ENCODE results near the gene SLC17A8.

GRCh38 chr12:100433701-100434100 lies 76.8 kb downstream of the SLC17A8 start:
- TF ChIP-seq POLR2A (IDR thresholded peaks at IDR 0.05): no peak
- TF ChIP-seq, protein P1, sequence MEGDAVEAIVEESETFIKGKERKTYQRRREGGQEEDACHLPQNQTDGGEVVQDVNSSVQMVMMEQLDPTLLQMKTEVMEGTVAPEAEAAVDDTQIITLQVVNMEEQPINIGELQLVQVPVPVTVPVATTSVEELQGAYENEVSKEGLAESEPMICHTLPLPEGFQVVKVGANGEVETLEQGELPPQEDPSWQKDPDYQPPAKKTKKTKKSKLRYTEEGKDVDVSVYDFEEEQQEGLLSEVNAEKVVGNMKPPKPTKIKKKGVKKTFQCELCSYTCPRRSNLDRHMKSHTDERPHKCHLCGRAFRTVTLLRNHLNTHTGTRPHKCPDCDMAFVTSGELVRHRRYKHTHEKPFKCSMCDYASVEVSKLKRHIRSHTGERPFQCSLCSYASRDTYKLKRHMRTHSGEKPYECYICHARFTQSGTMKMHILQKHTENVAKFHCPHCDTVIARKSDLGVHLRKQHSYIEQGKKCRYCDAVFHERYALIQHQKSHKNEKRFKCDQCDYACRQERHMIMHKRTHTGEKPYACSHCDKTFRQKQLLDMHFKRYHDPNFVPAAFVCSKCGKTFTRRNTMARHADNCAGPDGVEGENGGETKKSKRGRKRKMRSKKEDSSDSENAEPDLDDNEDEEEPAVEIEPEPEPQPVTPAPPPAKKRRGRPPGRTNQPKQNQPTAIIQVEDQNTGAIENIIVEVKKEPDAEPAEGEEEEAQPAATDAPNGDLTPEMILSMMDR (IDR thresholded peaks at IDR 0.05): no peak
